Heart right ventricle (tissue), 16 donors: ENCODE data around the gene BUD31. TPM values are rescaled to one million over a fixed set of nuclear protein-coding genes. Genes with fewer than 3 reads are reported as not detected.

Experiments
- ATAC-seq, 8 donors: fragments of 200-7000 bp; cut with Tn5 transposase; one replicate each; pipeline ENCODE4 v1.9.1; 2020; ENCODE audit warnings: mild to moderate bottlenecking in 8 of 8, moderate library complexity in 8 of 8, moderate number of reproducible peaks in 1 of 8
- DNase-seq, 2 donors: peaks; one replicate each; pipeline ENCODE4 v3.0.0-alpha.2; 2020
- H3K27ac ChIP-seq, 10 donors: fragments of 200-600 bp; sonication (generic) in 2 of 10; one replicate each; pipeline versions ENCODE4 v1.5.0 to v1.8.0; 2020 to 2022; ENCODE audit warnings: mild to moderate bottlenecking in 3 of 10
- H3K27me3 ChIP-seq, 7 donors: fragments of 200-600 bp; one replicate each; pipeline ENCODE4 v1.8.0; 2021 to 2022; ENCODE audit warnings: mild to moderate bottlenecking in 2 of 7
- H3K36me3 ChIP-seq, 9 donors: fragments of 200-600 bp; sonication (generic) in 1 of 9; one replicate each; pipeline versions ENCODE4 v1.5.0 to v1.8.0; 2020 to 2022; ENCODE audit warnings: mild to moderate bottlenecking in 2 of 9
- H3K4me1 ChIP-seq, 9 donors: fragments of 200-600 bp; sonication (generic) in 1 of 9; one replicate each; pipeline versions ENCODE4 v1.5.0 to v1.8.0; 2020 to 2022; ENCODE audit warnings: mild to moderate bottlenecking in 4 of 9
- H3K4me3 ChIP-seq, 10 donors: fragments of 200-600 bp; sonication (generic) in 2 of 10; one replicate each; pipeline versions ENCODE4 v1.5.0 to v1.8.0; 2020 to 2022; ENCODE audit warnings: mild to moderate bottlenecking in 7 of 10, moderate library complexity in 2 of 10
- H3K9me3 ChIP-seq, 11 donors: fragments of 200-600 bp in 10 of 11; sonication (generic) in 2 of 11; one replicate each; pipeline versions ENCODE4 v1.5.0 to v1.8.0; 2013 to 2022; ENCODE audit warnings: mild to moderate bottlenecking in 2 of 11, control low read depth in 1 of 11, moderate library complexity in 1 of 11
- WGBS, 2 donors: extraction: QIAGEN DNeasy Blood & Tissue Kit; methylation state at CpG; one replicate each; pipeline ENCODE4 v1.1.7; 2013; ENCODE audit warnings: inconsistent platforms in 1 of 2; 5-methylcytosine and 5-hydroxymethylcytosine counted together
- intact Hi-C, 10 donors: fragments of 100-400 bp; cut with DNase I; formaldehyde crosslinking; loops; one replicate each; pipeline versions ENCODE4 v1.11.1 to v1.14.2; 2022
- polyA plus RNA-seq, 2 donors: library from polyadenylated mRNA; stranded (reverse); fragments of 200-250 nt; gene quantifications; one replicate each; pipeline ENCODE4 v1.2.3, GENCODE V29; 2013
- total RNA-seq, 10 donors: library from RNA; stranded (reverse); fragmentation: NEBNext Ultra II Directional in 3 of 10; extraction: Animal tissue kit (Norgen Biotek cat#: 25700) in 3 of 10; gene quantifications; one replicate each; pipeline versions ENCODE4 v1.2.1 to v1.2.4, GENCODE V29; 2021 to 2023
- TF ChIP-seq, protein P1 (sequence below), 9 donors: fragments of 200-600 bp; sonication (generic) in 2 of 9; IDR thresholded peaks; one replicate each; pipeline versions ENCODE4 v1.5.0 to v1.8.0; 2021 to 2022; ENCODE audit warnings: antibody characterized with exemption in 9 of 9, mild to moderate bottlenecking in 5 of 9, moderate library complexity in 1 of 9
- donor health status: Arrhythmogenic right ventricular cardiomyopathy.
- donor health status: ischemic (EF 13 %, LVEDD 7.1; RV severe dilation, severe dysfunction).
- donor health status: healthy with polysubstance abuse.
- donor health status: DM: no; HTN: yes; CAD: no.
- donor health status: DM: no; HTN: no; CAD: no.
- donor health status: ischemic (EF 25% LVEDD 6.9; RV normal size, moderate dysfunction).
- donor health status: ischemic (EF 25% LVEDD 5.7; RV mildly dilated, moderate dysfunction).
- donor health status: healthy.
- donor health status: DM: yes; HTN: yes; CAD: no.
- donor health status: Ischemic cardiomyopathy.
- donor health status: ischemic (EF 35%, LVEDD 5.7; RV mildly dilated, moderate dysfunction).
- donor health status: nonischemic (EF 11% LVEDD 7.7; RV severe dilation, severe dysfunction).
- donor health status: DM: yes; HTN: yes; CAD: no.
- donor health status: PGD.
- donor health status: ischemic (EF 29% LVEDD 5.4; RV normal size, mild dysfunction).
- donor health status: nonischemic (EF 23%, LVEDD 6.1; RV moderate dilation, normal function).

BUD31 gene
- total and polyA plus RNA-seq, 12 donors: 28.3 to 116 (median 43.4) TPM

DNA sequence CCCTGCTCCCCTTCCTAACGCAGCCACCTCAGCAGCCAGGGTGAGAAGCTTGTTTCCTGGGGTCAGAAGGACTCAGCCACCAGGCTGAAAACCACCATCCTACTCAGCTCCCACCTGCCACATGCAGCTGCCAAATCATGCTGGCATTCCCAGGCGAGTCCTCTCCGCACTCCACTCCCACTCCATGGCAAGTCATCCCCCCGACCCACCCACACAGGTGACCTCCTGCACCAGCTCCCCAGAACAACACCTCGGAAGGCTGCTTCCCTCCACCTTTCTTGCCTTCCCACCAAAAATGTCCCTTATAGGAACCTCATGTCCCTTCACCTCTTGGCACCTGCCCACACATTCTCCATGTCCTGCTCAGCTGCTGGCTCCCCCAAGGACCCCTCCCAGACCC, 5.0 kb upstream of the BUD31 start:
- DNase-seq (no peak), ATAC-seq (no peak)
- intact Hi-C loops: no loop called here
- no peak overlapping the region for H3K4me3 ChIP-seq
- WGBS, 2 donors: 95% methylated on average over 5 of the region's 5 CpGs
- no peaks in the 10 kb centered on the region for H3K9me3 ChIP-seq
- H3K36me3 ChIP-seq: peaks cover 0 to 71% (median 23%) of the 10 kb centered on the region in 9 donors
- H3K27me3 ChIP-seq: no peaks in the 10 kb centered on the region
- H3K4me1 ChIP-seq: peaks cover 9 to 42% (median 32%) of the 10 kb centered on the region in 9 donors
- no peak overlapping the region for H3K27ac ChIP-seq
- TF ChIP-seq, protein P1, sequence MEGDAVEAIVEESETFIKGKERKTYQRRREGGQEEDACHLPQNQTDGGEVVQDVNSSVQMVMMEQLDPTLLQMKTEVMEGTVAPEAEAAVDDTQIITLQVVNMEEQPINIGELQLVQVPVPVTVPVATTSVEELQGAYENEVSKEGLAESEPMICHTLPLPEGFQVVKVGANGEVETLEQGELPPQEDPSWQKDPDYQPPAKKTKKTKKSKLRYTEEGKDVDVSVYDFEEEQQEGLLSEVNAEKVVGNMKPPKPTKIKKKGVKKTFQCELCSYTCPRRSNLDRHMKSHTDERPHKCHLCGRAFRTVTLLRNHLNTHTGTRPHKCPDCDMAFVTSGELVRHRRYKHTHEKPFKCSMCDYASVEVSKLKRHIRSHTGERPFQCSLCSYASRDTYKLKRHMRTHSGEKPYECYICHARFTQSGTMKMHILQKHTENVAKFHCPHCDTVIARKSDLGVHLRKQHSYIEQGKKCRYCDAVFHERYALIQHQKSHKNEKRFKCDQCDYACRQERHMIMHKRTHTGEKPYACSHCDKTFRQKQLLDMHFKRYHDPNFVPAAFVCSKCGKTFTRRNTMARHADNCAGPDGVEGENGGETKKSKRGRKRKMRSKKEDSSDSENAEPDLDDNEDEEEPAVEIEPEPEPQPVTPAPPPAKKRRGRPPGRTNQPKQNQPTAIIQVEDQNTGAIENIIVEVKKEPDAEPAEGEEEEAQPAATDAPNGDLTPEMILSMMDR (IDR thresholded peaks at IDR 0.05): no peak

DNA sequence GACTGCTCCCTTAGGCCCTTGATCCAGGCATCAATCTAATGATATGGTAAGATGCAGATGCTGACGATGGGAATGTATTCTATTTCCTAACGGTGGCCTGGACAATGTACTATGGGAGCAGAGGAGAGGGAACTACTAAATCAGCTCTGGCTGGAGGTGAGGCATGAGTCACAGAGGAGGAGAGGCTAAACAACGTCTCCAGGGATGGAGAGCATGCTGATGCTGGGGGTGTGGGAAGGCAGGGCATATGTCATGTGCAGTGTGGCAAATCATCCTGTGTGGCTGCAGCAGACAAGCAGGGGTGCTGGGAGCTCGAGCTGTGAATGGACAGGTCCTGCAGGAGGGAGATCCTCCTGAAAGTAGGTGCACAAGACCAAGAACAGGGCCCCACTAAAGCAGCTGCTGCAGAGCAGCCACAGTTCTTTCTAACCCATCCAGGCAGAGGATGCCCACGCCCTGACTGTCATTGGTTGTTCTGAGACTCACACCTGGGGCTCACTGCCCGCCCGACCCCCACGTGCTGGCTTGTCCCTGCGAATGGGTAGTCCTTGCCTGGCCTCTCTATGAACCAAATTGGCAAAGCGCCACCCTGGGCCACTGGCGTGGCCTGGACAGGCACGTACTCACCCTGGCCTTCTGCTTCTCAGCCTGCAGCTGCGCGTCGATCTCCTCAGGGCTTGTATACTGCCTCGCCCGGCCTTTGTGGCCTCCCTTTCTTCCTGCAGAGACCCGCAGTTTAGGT, 4.4 kb upstream of the BUD31 start:
- intact Hi-C loops: no loop called here
- TF ChIP-seq, protein P1 (IDR thresholded peaks at IDR 0.05): no peak

DNA sequence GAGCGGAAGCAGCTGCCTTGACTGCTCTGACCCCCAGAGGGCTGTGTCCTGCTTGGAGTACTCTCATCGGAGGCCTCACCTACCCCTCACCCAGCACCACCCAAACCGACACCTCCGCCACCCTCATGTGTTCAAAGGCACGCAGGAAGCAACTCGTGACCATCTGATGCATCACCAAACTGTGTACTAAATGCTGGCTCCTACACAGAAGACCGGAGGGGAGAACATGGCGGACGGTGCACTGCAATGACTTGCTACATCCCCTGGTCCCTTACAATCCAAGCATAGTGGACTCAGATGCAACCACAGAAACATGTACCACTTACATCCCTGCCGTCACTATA, 3.8 kb upstream of the BUD31 start:
- H3K4me3 ChIP-seq: no peak overlapping the region
- TF ChIP-seq, protein P1 (IDR thresholded peaks at IDR 0.05): no peak
- DNase-seq (no peak), ATAC-seq (no peak)
- H3K9me3 ChIP-seq: no peaks in the 10 kb centered on the region
- H3K4me1 ChIP-seq: peaks cover 13 to 48% (median 36%) of the 10 kb centered on the region in 9 donors
- intact Hi-C loops: loop anchor here in 2 of 10 donors (5.0 kb wide), 2 partner anchors 33 to 97 kb away; partner anchors contain the start of genes ARPC1B (in 1 of the 2), ZKSCAN5 (in 1 of the 2) and ZNF394 (in 1 of the 2)
- H3K27ac ChIP-seq: no peak overlapping the region
- 92 to 94% methylated on average over 10 of the region's 10 CpGs for WGBS, 2 donors
- H3K36me3 ChIP-seq: peaks cover 0 to 59% (median 14%) of the 10 kb centered on the region in 9 donors
- no peaks in the 10 kb centered on the region for H3K27me3 ChIP-seq

More for the DNA sequence above, 4.4 kb upstream of the BUD31 start:
- H3K4me1 ChIP-seq: peaks cover 9 to 43% (median 32%) of the 10 kb centered on the region in 9 donors
- no peak overlapping the region for H3K27ac ChIP-seq
- 79 to 80% methylated on average over 18 of the region's 18 CpGs for WGBS, 2 donors
- peaks cover 0 to 64% (median 19%) of the 10 kb centered on the region in 9 donors for H3K36me3 ChIP-seq
- ATAC-seq: no peak
- no peak overlapping the region for H3K4me3 ChIP-seq
- no peak for DNase-seq
- H3K9me3 ChIP-seq: no peaks in the 10 kb centered on the region
- no peaks in the 10 kb centered on the region for H3K27me3 ChIP-seq

DNA sequence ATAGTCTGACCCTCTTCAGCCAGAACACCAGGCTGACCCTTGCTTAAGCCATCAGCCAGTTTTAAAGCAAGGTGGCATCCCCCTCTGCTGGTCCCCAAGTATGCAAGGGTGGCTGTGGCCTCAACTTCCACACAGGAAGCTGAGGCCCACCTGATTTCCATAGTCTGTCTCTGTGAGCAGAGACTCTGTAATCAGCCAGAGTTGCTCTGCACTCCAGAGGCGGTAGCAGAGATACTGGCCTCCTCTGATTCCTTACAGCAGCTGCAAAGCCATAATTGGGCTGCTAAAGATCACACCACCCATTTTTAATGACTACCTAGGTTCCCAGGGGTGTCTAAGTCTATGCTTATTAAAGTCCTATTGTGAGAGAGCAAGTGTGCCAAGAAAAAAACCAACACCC, 2.2 kb upstream of the BUD31 start:
- H3K4me1 ChIP-seq: peaks cover 17 to 55% (median 41%) of the 10 kb centered on the region in 9 donors
- 45 to 58% methylated on average over 1 of the region's 1 CpG for WGBS, 2 donors
- TF ChIP-seq, protein P1 (IDR thresholded peaks at IDR 0.05): no peak
- intact Hi-C loops: loop anchor here in 2 of 10 donors (5.0 kb wide), 2 partner anchors 34 to 96 kb away; partner anchors contain the start of genes ARPC1B (in 1 of the 2), ZKSCAN5 (in 1 of the 2) and ZNF394 (in 1 of the 2)
- no peak overlapping the region for H3K27ac ChIP-seq
- no peaks in the 10 kb centered on the region for H3K27me3 ChIP-seq
- DNase-seq: no peak
- peaks cover 0 to 59% (median 22%) of the 10 kb centered on the region in 9 donors for H3K36me3 ChIP-seq
- no peaks in the 10 kb centered on the region for H3K9me3 ChIP-seq
- H3K4me3 ChIP-seq: peak overlapping the region in 3 of 10 donors; percentile 72 to 100 (median 89)
- ATAC-seq: no peak
